Pancreas (tissue), 10 donors: ENCODE results near the gene TBC1D17. TPM values are rescaled to one million over a fixed set of nuclear protein-coding genes. Genes with fewer than 3 reads are reported as not detected.
A peak's percentile ranks its signal among the peaks of the same experiment; 100 is the strongest.

Source experiments
- ATAC-seq, 4 donors: fragments of 200-7000 bp; cut with Tn5 transposase; one replicate each; pipeline versions ENCODE4 v1.8.0 to v1.9.1; 2020; ENCODE audit warnings: mild to moderate bottlenecking in 4 of 4, moderate library complexity in 4 of 4
- DNase-seq, 6 donors: peaks; one replicate each; pipeline ENCODE4 v3.0.0-alpha.2; 2020
- FAIRE-seq: peaks from 2 replicates; lab custom pipeline; 2012; peaks lifted over from hg19 to GRCh38; lab: Jason Lieb, UNC
- H3K27ac ChIP-seq, 4 donors: fragments of 200-600 bp; sonication (generic); 1 replicate in 3 of 4; 2 replicates in 1 of 4; pipeline versions ENCODE4 v1.5.0 to v1.8.0; 2020
- H3K27me3 ChIP-seq, 4 donors: fragments of 200-600 bp; one replicate each; pipeline ENCODE4 v1.8.0; 2021
- H3K36me3 ChIP-seq, 3 donors: fragments of 200-600 bp; sonication (generic) in 1 of 3; one replicate each; pipeline versions ENCODE4 v1.5.0 to v1.8.0; 2020 to 2021
- H3K4me1 ChIP-seq, 3 donors: fragments of 200-600 bp; one replicate each; pipeline ENCODE4 v1.8.0; 2021
- H3K4me3 ChIP-seq, 4 donors: fragments of 200-600 bp; sonication (generic) in 2 of 4; one replicate each; pipeline versions ENCODE4 v1.5.0 to v1.8.0; 2020 to 2021
- H3K9me3 ChIP-seq, 4 donors: fragments of 200-600 bp; one replicate each; pipeline ENCODE4 v1.8.0; 2021
- CTCF ChIP-seq, 4 donors: fragments of 200-600 bp; sonication (generic) in 3 of 4; IDR thresholded peaks; one replicate each; pipeline versions ENCODE4 v1.5.0 to v1.8.0; 2021; ENCODE audit warnings: antibody characterized with exemption in 4 of 4
- WGBS, 2 donors: extraction: QIAGEN DNeasy Blood & Tissue Kit; methylation state at CpG; one replicate each; pipeline ENCODE4 v1.1.7; 2013; 5-methylcytosine and 5-hydroxymethylcytosine counted together
- intact Hi-C, 3 donors: fragments of 100-400 bp; cut with DNase I; formaldehyde crosslinking; loops; one replicate each; pipeline versions ENCODE4 v1.11.1 to v1.14.2; 2022
- polyA plus RNA-seq, 2 donors: library from polyadenylated mRNA; stranded (reverse); fragments of 200-250 nt; gene quantifications; one replicate each; pipeline ENCODE4 v1.2.3, GENCODE V29; 2013
- total RNA-seq, 6 donors: library from RNA; stranded (reverse); fragmentation: NEBNext Ultra II Directional in 4 of 6; extraction: Animal tissue kit (Norgen Biotek cat#: 25700) in 4 of 6; gene quantifications; one replicate each; pipeline versions ENCODE4 v1.2.1 to v1.2.4, GENCODE V29; 2021 to 2023
- donor health status: healthy with polysubstance abuse.
- donor health status: DM: no; HTN: no; CAD: no; lungs with moderate emphysema.
- donor health status: DM: no; HTN: no; CAD: no.
- donor health status: control.
- donor health status: control.
- donor health status: Bipolar disorder and iron deficiency.
- donor health status: DM: yes; HTN: yes; CAD: no.
- donor health status: DM: no; HTN: no; CAD: no.
- donor health status: DM: no; HTN: no; CAD: no.
- donor health status: DM: yes; HTN: yes; CAD: no.

TBC1D17 gene
- total and polyA plus RNA-seq, 8 donors, result 21.0 to 99.3 (median 31.3) TPM

- peak in 1 of 4 donors; percentile 8 for ATAC-seq
- Histone ChIP-seq H3K36me3 (peaks cover 0 to 12% (median 3%) of the 10 kb centered on the region in 3 donors), H3K27ac (no peak overlapping the region), H3K4me1 (no peaks in the 10 kb centered on the region), H3K4me3 (no peak overlapping the region), H3K9me3 (no peaks in the 10 kb centered on the region), H3K27me3 (no peaks in the 10 kb centered on the region)
- no peak for DNase-seq
- no peak for FAIRE-seq
- TF ChIP-seq CTCF (IDR thresholded peaks at IDR 0.05), result no peak
- intact Hi-C loops, result no loop called here
- 96% methylated on average over 37 of the region's 37 CpGs for WGBS, 2 donors
Measured at GRCh38 chr19:49908480-49909420, 31.2 kb downstream of the TBC1D17 start.

- WGBS, 2 donors, result 89 to 94% methylated on average over 5 of the region's 5 CpGs
- intact Hi-C loops, result no loop called here
- Histone ChIP-seq H3K27me3 (no peaks in the 10 kb centered on the region), H3K4me3 (no peak overlapping the region), H3K27ac (peak overlapping the region in 1 of 4 donors; percentile 11), H3K9me3 (no peaks in the 10 kb centered on the region), H3K36me3 (peaks cover 0 to 12% (median 3%) of the 10 kb centered on the region in 3 donors), H3K4me1 (no peaks in the 10 kb centered on the region)
- ATAC-seq, result no peak
- TF ChIP-seq CTCF (IDR thresholded peaks at IDR 0.05), result no peak
- DNase-seq, result no peak
- no peak for FAIRE-seq
Measured at GRCh38 chr19:49910179-49910578, 32.7 kb downstream of the TBC1D17 start.

- Histone ChIP-seq H3K4me3 (no peak overlapping the region), H3K9me3 (no peaks in the 10 kb centered on the region), H3K27ac (peak overlapping the region in 1 of 4 donors; percentile 11), H3K27me3 (no peaks in the 10 kb centered on the region), H3K36me3 (peaks cover 0 to 12% (median 3%) of the 10 kb centered on the region in 3 donors), H3K4me1 (no peaks in the 10 kb centered on the region)
- ATAC-seq (peak in 3 of 4 donors; percentile 8 to 76 (median 45)), FAIRE-seq (no peak), DNase-seq (no peak)
- intact Hi-C loops, result no loop called here
- WGBS, 2 donors, result 84 to 85% methylated on average over 9 of the region's 9 CpGs
- TF ChIP-seq CTCF (IDR thresholded peaks at IDR 0.05), result no peak
Measured at GRCh38 chr19:49911381-49912145, 34.1 kb downstream of the TBC1D17 start.

- H3K9me3 ChIP-seq, result no peaks in the 10 kb centered on the region
- FAIRE-seq (no peak), DNase-seq (no peak), ATAC-seq (no peak)
- TF ChIP-seq CTCF (IDR thresholded peaks at IDR 0.05), result no peak
- H3K4me3 ChIP-seq, result no peak overlapping the region
- no peak overlapping the region for H3K27ac ChIP-seq
- H3K27me3 ChIP-seq, result no peaks in the 10 kb centered on the region
- H3K4me1 ChIP-seq, result no peaks in the 10 kb centered on the region
- 89 to 92% methylated on average over 21 of the region's 21 CpGs for WGBS, 2 donors
- peaks cover 0 to 12% (median 3%) of the 10 kb centered on the region in 3 donors for H3K36me3 ChIP-seq
- intact Hi-C loops, result no loop called here
Measured at GRCh38 chr19:49912965-49913685, 35.6 kb downstream of the TBC1D17 start.
